Sciatic nerve (tissue), 2 donors: ENCODE measurements around the gene TBC1D20. TPM values are rescaled to one million over a fixed set of nuclear protein-coding genes. Genes with fewer than 3 reads are reported as not detected.

ENCODE experiments used
- ATAC-seq: fragments of 200-7000 bp; cut with Tn5 transposase; one replicate; pipeline ENCODE4 v1.9.1; 2020; ENCODE audit warnings: mild to moderate bottlenecking, moderate library complexity
- DNase-seq: peaks from one replicate; pipeline ENCODE4 v3.0.0-alpha.2; 2020; ENCODE audit warnings: low spot score
- intact Hi-C: fragments of 100-400 bp; cut with DNase I; formaldehyde crosslinking; loops from one replicate; pipeline ENCODE4 v1.14.2; 2022
- total RNA-seq: library from RNA; stranded (reverse); fragmentation: NEBNext Ultra II Directional; extraction: Animal tissue kit (Norgen Biotek cat#: 25700); gene quantifications from one replicate; pipeline ENCODE4 v1.2.1, GENCODE V29; 2021
- donor health status: DM: no; HTN: no; CAD: no.
- donor health status: DM: no; HTN: no; CAD: no.

The TBC1D20 gene
- total RNA-seq, 1 donor from 2014 or later = 32.5 TPM

DNA sequence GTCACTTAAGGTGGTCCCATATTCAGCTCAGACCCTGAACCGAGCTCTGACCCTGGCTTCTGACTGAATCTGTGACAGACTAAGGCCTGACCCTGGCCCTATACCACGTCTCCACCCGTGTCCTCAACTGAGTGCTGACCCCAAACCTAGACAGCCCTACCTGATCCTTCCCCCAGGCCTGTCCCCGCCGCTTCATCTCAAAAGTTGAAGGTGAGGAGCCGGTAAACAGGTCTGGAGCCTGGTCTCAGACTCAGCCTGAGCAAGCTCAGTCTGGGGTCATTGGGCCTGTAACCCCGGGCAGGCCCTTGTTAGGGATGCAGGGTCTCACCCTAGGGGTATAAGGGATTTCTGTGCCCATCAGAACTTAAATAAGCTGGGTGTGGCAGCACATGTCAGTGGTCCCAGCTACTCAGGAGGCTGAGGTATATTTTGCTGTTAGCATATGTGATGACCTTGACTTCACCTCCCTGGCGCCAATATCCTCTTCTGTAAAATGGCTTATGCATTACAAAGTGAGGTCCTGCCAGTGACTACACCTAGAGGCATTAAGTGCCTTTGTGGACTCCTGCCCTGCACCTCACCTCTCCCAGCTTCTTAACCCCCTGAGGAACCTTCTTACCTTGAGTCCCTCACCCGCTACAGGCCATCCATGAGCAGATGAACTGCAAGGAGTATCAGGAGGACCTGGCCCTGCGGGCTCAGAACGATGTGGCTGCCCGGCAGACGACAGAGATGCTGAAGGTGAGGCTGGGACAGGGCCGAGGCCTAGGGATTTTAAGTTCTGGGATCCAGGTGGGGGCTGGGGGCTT is 34.3 kb downstream of the TBC1D20 start:
- intact Hi-C loops = no loop called here
- no peak for ATAC-seq
- no peak for DNase-seq

DNA sequence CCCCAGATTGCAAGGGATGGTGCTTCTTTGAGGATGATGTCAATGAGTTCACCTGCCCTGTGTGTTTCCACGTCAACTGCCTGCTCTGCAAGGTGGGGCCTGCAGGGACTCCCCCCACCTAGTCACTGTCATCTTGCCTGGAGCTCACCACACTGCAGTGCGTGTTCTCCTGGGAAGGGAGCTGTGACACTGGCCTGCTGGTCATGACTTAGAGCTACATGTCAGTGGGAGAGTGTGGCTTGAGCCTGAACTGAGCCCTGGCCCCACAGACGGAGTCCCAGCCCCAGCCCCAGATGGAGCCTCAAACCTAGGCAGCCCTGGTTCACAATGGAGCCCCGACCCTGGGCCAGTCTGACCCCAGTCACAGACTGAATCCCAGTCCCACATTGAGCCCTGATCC is 34.9 kb downstream of the TBC1D20 start:
- no peak for DNase-seq
- ATAC-seq = no peak
- intact Hi-C loops = no loop called here

DNA sequence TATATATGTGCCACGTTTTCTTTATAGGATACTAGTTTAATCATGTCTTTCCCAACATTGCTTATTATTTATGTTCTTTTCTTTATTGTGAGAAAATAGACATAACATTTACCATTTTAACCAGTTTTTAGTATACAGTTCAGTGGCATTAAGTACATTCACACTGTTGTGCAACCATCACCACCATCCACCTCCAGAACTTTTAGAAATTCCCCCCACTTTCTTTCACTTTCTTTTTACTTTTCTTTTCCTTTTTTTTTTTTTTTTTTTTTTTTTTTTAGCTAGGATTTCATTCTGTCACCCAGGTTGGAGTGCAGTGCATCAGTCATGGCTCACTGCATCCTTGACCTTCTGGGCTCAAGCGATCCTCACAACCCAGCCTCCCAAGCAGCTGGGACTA is 35.8 kb downstream of the TBC1D20 start:
- DNase-seq = no peak
- intact Hi-C loops = no loop called here
- ATAC-seq = no peak

DNA sequence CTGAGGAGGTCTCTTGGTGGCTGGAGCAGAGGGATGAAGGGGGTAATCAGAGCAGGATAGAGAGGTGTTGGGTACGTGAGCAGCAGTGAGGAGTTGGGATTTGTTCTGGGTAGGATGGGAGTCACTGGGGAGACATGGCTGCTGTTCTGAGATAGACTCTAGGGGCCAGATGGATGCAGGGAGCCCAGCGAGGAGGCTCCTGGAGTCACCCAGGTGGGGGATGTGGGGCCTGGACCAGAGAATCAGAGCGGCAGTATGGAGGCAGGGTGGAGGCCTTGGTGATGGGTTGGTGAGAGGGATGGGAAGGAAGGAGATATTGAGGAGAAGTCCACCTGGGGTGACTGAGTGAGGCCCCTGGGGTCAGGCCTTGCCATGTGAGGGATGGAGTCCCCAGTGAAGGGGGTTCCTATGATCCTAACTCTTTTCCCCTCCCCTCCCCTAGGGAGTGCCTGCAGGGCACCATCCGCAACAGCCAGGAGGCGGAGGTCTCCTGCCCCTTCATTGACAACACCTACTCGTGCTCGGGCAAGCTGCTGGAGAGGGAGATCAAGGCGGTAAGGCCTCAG is 40.6 kb downstream of the TBC1D20 start:
- DNase-seq = no peak
- no peak for ATAC-seq
- intact Hi-C loops = no loop called here

DNA sequence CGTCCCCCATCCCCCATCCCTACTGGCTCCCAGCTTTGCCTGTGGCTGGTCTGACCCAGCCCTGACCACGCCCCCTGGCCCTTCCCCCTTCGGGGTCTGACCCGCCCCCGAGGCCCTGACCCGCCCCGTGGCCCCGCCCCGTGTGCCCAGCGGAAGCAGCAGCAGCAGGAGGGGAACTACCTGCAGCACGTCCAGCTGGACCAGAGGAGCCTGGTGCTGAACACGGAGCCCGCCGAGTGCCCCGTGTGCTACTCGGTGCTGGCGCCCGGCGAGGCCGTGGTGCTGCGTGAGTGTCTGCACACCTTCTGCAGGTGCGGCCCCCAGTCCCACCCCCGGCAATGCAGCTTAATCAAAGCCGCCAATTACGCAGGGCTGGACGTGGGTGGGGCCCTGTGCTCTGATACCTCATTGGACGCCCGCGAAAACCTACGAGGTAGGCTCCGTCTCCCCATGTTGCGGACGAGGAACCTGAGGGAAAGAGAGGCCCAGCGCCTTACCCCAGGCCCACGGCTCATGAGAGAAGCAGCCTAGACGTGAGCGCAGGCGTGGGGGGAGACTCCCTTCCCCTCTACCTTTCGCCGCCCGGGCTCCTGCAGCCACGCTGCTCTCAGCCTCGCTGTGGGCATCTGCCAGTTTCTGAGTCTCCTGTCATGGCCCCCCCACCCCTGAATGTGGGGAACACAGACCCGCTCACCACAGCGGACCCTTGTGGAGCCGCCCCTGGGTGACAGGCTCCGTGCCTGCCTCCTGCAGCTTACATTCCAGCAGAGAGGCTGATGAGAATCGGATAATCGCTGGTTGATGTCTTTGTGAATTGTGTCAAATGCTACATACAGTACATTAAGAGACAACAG is 41.4 kb downstream of the TBC1D20 start:
- intact Hi-C loops = no loop called here
- ATAC-seq = no peak
- no peak for DNase-seq

DNA sequence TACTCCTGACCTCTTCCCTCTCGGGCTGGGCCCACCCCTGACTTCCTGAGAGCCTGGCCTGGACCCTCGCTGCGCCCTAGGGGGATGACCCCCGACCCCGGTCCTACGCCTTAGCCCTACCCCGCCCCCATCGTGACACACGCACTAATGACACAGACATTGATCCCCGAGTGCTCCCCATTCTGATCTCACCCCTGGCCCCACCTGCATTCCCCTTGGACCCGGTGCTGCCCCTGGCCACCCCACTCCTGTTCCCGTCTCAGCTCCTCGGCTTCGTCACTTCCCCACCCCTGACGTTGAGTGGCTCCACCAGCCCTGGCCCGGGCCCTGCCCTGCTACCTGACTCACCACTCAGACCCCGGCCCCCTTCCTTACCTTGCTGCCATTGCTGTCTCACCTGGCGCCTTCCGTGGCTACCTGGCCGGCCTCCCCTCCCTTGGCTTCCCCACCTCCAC is 42.1 kb downstream of the TBC1D20 start:
- DNase-seq = no peak
- ATAC-seq = no peak
- intact Hi-C loops = no loop called here

DNA sequence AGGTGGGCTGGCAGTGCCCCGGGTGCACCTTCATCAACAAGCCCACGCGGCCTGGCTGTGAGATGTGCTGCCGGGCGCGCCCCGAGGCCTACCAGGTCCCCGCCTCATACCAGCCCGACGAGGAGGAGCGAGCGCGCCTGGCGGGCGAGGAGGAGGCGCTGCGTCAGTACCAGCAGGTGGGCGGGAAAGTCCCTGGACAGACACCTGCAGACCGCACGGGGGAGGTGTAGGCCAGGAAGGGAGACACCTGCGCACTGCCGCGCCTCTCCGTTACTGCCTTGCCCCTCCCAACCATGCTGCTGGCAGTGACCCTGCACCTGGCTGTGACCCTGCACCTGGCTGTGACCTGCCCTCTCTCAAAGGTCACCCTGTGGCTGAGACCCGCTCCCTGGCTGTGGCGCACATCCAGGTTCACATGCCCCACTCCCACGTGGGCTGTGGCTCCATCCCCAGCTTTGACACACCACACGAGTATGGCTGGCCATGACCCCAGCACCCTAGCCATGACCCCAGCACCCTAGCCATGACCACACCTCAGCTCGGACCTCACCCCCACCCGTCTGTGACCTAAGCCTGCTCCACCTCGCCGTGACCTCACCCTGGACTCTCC is 42.7 kb downstream of the TBC1D20 start:
- peak; percentile 26 for ATAC-seq
- intact Hi-C loops = no loop called here
- DNase-seq = no peak

DNA sequence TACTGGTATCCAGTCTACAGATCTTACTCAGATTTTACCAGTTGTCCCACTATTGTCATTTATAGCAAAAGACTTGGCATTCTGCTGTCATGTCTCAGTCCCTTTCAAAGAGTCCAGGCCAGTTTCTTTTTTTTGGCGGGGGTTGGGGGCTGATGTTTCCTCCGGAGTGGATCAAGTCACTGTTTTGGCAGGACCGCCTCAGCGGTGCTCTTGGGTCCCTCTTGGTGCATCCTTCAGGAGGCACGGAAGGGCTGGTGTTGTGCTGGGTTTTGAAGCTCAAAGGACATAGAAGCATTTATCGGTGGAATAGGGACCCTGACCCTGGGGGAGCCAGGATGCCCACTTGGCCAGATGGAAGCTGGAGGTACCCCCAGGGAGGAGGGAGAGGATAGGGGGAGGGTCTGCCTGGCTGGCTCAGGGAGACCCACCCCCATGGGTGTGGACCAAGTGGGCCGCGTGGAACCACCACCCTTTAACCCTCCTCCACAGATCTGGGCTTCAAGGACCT is 43.4 kb downstream of the TBC1D20 start:
- intact Hi-C loops = no loop called here
- ATAC-seq = no peak
- no peak for DNase-seq

DNA sequence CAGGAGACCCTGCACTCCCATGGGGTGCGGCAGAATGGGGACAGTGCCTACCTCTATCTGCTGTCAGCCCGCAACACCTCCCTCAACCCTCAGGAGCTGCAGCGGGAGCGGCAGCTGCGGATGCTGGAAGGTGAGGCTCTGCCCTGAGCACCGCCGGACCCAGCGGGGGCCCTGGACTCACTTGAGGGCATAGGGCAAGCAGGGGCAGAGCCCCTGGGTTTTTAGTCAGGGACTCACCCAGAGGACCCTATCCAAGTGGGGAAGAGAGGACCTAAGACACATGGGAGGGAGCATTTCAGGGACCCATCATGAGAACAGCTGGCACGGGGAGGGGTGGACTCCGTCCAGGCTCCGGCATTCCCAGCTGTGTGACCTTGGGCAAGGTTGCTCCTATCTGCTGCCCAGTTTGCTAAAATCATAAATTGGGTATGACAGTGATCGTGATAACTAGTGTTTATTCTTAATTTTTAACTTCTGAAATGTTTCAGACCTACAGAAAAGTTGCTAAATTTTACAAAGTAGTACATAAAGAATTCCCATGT is 44.5 kb downstream of the TBC1D20 start:
- DNase-seq (no peak), ATAC-seq (no peak)
- intact Hi-C loops = no loop called here

DNA sequence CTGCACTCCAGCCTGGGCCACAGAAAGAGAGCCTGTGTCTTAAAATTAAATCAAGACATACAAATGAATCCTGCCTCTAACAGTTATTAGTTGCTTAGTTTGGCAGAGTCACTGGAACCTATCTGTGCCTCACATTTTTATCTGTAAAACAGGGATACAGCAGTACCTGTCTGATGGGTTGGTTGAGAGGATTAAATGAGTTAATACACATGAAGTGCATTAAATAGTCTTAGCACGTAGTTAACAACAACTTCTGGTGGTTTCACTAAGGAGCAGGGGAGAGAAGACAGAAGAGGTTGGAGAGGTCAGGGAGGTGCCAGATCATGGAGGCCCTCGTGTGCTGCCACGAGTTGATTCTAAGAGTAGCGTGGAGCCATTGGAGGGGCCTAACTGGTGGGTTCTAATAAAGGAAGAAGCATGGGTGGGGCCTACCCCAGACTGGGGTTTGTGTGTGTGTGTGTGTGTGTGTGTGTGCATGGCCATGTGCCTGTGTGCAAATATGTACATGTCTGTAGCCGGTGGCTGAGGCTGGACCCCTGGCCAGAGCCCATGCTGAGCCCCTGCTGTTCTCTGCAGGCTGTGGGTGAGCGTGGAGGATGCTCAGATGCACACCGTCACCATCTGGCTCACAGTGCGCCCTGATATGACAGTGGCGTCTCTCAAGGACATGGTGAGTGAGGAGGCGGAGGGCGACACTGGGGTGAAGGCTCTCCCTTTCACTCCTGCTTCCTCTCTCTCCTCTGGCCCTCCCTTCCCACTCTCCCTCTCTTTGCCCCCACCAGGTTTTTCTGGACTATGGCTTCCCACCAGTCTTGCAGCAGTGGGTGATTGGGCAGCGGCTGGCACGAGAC is 45.2 kb downstream of the TBC1D20 start:
- ATAC-seq (no peak), DNase-seq (no peak)
- intact Hi-C loops = no loop called here

DNA sequence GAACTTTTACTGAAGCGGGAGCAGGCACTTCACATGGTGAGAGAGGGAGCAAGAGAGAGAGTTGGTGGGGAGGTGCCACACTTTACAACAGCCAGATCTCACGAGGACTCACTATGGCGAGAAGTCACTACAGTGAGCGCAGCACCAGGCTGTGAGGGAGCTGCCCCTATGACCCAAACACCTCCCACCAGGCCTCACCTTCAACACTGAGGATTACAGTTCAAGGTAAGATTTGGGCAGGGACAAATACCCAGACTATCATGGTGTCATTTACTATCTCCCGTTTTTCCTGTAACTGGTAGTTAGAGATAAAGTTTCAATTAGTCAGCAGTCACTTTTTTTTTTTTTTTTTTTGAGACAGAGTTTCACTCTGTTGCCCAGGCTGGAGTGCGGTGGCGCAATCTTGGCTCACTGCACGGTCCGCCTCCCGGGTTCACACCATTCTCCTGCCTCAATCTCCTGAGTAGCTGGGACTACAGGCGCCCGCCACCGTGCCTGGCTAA is 46.5 kb downstream of the TBC1D20 start:
- ATAC-seq (peak; percentile 17), DNase-seq (no peak)
- intact Hi-C loops = no loop called here

DNA sequence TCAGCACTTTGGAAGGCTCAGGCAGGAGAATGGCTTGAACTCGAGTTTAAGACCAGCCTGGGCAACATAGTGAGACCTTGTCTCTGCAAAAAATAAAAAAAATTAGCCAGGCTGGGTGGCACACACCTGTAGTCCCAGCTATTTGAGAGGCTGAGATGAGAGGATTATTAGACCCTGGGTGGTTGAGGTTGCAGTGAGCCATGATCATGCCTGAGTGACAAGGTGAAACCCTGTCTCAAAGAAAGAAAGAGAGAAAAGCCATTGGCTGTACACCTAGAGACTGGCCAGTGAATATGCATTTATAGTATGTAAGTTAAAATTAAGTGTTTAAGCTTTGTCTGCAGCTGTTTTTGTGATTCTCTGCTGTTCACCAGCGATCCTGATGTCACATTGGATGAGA is 48.2 kb downstream of the TBC1D20 start:
- intact Hi-C loops = no loop called here
- ATAC-seq = no peak
- DNase-seq = no peak

DNA sequence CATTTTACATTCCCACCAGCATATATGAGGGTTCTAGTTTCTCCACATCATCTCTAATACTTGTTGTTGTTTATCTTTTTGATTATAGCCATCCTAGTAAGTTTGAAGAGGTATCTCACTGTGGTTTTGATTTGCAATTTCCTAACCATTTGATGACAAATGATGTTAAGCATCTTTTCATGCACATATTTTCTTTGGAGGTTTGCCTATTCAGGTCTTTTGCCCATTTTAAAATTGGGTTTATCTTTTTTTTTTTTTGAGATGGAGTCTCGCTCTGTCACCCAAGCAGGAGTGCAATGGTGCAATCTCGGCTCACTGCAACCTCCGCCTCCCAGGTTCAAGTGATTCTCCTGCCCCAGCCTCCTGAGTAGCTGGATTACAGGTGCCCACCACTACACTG is 50.3 kb downstream of the TBC1D20 start:
- DNase-seq (no peak), ATAC-seq (no peak)
- intact Hi-C loops = no loop called here

DNA sequence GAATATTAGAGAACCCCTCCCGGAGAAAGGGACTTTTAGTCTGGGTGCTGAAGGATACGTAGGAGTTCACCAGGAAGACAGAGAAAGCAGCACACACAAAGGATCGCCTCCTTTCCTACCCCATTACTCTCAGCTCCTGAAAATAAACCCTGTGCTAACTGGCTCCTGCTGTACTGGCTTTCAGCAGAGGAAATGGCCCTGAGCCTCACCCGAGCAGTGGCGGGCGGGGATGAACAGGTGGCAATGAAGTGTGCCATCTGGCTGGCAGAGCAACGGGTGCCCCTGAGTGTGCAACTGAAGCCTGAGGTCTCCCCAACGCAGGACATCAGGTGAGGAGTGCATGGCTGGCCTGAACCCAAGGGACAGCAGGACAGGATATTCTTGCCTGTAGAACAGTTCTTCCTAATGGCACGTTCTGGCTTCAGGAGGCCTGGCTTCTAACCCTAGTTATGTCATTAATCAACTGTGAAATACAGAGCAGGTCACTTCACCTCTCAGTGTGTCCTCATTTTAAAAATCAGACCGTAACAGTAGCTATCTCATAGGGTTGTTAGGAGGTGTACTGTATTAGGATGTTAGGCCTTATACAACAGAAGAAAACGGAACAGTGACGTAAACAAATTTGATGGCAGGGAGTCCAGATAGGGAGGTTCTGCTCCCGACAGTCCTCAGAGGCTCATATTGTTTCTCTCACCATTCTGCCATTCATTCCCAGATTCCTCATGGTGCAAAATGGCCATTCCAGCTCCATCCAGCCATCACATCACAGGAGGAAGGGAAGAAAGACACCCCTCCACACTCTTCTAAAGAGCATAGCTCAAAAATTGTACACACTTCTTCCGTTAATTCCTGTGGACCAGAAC is 52.4 kb downstream of the TBC1D20 start:
- DNase-seq = no peak
- no peak for ATAC-seq
- intact Hi-C loops = no loop called here

DNA sequence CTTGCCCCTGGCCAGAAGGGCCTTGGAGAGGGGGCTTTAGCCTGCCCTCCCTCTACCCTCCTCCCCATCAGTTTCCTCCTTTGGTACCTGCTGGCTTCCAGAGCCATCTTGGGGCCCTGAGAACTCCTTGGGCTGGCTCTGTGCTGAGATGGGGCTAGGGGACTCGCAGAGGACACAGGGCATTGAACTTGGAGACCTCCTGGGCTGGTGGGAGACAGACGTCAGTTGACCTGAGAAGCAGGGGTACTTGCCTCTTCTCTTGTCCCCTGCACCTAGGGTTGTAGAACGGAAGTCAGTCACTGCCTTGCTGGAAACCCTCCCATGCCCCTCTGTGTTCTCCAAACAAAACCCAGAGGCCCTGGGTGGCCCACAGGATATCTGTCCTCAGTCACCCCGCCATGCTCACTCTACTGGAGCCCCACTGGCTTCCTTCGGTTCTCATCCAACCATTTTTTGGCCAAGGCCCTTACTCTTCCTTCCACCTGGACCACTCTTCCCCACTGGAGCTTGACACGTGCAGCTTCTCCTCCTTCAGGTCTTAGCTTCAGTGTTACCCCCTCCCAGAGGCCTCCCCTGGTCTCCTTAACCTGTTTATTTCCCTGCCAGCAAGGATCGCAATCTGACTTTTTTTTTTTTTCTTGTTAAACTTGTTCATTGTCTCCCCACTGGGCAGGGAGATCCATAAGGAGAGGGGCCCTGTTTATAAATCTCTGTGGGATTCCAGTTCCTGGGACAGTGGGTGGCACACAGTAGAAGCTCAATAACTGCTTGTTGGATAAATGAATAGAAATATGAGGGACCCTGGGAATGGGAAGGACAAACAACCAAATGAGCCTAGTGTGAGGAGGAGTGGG is 53.3 kb downstream of the TBC1D20 start:
- DNase-seq (no peak), ATAC-seq (peak; percentile 4)
- intact Hi-C loops = no loop called here
